Stimulated activated CD4-positive, alpha-beta T cell treated with anti-CD3 and anti-CD28 coated beads, Interleukin-4, amount 100 ng/mL, for 24 hours (primary cell): Measurements from ENCODE around the gene ELL2.
A peak's percentile ranks its signal among the peaks of the same experiment; 100 is the strongest.
"Not testable (repeated sequence)": the region's sequence is repeated elsewhere in the genome, so short reads cannot be mapped to it uniquely, and the experiment has no call there.

Source experiments
- DNase-seq: peaks from one replicate; pipeline ENCODE4 v3.0.0-alpha.2; 2020

The ELL2 gene

GRCh38 chr5:95856501-95856981 lies 105.1 kb downstream of the ELL2 start:
- DNase-seq: no peak

DNA sequence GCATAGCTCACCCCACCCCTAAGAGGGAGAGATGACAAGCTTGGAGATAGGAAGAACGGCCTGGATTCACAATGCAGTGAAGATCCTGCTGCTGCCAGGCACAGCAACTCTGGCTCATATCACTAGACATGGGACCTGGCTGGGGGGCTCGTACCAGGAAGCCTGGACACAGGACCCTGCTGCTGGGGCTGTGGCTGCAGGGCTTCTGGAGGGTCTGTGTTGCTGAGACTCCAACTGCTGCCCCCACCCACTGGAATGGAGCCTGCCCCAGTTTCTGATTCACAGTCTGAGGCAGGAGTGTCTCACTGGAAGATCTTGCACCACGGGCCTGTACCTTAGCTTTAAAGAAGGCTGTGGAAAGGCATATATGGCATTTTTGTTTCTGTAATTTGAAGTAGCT lies 108.2 kb downstream of the ELL2 start:
- DNase-seq: no peak

- no peak for DNase-seq
Measured at GRCh38 chr5:95852567-95852966, 109.1 kb downstream of the ELL2 start.

DNA sequence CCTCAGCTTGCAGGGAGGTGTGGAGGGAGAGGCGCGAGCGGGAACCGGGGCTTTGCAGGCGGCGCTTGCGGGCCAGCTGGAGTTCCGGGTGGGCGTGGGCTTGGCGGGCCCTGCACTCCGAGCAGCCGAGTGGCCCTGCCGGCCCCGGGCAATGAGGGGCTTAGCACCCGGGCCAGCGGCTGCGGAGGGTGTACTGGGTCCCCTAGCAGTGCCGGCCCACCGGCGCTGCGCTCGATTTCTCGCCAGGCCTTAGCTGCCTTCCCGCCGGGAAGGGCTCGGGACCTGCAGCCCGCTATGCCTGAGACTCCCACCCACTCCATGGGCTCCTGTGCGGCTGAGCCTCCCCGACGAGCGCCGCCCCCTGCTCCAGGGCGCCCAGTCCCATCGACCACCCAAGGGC lies 110.5 kb downstream of the ELL2 start:
- not testable (repeated sequence) for DNase-seq

- no peak for DNase-seq
Measured at GRCh38 chr5:95850391-95850894, 111.2 kb downstream of the ELL2 start.

- DNase-seq: no peak
Measured at GRCh38 chr5:95848701-95849100, 113.0 kb downstream of the ELL2 start.

DNA sequence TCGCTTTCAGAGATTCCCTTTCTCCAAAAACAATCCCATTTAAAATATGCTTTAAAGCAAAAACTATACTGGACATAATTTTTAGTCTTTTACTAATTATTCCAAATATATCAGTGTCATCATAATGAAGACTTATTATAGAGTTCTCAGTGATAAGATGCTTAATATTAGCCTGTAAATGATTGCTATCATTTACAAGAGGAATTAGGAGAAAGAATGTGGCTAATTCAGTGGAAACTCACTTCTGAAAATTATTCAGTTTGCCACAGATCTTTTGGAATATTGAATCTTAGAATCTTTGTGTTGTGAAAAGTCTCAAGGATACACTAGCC lies 114.4 kb downstream of the ELL2 start:
- DNase-seq: no peak

DNA sequence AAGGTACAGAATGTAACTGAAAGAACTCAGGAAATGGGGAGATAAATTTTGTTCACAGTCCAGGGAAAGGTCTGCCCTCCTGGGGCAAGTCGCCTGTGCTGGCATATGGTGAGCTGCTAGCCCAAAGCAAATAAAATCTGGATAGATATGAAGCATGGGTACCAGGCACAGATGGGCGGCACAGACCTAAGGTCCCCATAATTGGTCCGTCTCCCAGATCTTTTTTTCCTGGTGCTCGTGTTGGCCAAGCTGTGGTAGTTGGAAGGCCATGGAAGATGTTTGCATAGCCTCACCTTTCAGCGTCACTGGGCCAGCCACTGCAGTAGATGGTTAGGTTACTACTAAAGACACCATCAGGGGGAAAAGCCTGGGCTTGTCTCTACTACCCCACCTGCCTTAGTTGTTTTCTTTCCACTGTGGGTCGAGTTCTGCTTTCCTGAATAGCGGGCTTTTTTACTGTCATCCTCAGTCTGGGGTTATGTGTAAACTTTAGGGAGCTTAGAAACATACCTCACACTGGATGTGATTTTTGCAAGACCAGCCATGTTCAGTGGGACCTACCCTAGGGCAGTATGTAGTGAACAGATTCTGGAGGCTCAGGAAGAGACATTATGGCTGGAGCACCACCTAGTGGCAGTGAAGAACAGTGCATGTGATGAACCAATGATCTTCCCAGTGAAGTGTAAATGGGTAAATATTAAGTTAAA lies 114.9 kb downstream of the ELL2 start:
- DNase-seq: peak; percentile 75

GRCh38 chr5:95845391-95845790 lies 116.3 kb downstream of the ELL2 start:
- DNase-seq: no peak

- no peak for DNase-seq
Measured at GRCh38 chr5:95843733-95844223, 117.9 kb downstream of the ELL2 start.

- peak; percentile 68 for DNase-seq
Measured at GRCh38 chr5:95842854-95843544, 118.7 kb downstream of the ELL2 start.

DNA sequence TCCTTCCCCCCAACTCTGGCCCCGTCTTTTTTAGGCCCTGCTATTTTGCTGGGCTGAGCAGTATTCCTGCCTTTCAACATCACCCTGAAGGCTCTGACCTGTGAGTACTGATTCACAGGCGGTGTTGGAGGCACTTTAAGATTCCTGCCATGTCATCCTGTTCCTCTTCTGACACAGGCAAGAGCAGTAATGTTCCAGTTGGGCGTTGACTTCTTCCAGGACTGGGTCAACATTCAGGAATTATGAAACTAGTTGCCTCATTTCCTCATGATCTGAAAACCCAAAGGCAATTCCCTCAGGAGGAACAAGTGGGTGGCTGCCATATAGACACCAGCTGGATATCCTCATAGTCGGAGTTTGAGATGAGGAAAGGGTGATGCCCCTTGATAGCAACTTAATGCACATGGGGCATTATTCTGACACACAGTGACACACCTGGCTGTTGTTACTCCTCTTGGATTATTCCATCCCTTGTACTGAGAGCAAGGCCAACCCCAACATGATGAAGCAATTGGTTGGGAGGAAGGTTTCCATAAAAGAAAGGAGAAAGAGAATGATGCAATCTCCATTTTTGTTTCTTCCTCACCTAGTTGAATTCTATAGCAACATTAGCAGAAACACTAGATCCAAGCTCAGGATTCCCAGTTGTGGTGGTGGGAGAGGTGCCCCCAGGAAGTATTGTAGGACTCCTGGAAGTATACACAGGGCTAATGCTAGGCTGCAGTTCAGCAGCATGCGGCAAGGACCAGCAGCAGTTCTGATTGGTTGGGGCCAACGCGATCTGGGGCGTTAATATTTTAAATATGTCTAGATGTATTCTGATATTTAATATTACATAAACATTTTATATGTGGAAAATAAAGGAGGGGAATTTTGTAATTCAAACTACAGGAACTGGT lies 119.5 kb downstream of the ELL2 start:
- DNase-seq: no peak

DNA sequence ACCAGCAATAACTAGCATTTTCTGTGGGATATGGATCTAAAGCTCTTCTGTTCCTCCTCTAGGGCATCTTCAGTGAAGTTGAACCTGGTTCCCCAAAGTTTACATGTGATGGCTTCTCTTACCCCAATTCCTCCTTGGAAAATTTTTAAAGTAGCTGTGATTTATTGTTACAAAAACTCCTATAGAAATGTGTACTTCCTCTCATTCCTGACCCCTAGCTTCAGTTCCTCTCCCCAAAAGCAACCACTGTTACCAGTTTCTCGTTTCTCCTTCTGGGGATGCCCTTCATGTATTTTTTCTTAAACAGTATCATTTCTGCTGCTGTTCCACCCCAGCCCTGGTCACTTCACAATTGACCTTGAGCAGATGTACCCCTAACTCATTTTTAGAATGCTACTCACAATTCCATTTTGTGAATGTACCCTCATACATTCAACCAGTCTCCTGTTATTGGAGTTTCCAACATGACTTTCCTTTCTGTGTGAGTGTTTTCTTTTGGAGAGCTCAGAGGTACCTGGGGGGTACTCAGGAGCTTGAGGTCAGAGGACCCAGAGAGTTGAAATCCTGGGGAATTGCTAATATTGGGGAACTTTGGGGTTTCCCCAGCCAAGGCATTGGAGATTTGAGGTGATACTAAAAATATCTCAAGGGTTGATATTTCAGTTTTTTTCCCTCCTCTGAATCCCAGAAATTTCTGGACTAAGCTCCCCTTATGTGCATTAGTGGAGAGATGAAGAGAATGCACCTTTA lies 120.5 kb downstream of the ELL2 start:
- no peak for DNase-seq

GRCh38 chr5:95839658-95840057 lies 122.0 kb downstream of the ELL2 start:
- DNase-seq: no peak

DNA sequence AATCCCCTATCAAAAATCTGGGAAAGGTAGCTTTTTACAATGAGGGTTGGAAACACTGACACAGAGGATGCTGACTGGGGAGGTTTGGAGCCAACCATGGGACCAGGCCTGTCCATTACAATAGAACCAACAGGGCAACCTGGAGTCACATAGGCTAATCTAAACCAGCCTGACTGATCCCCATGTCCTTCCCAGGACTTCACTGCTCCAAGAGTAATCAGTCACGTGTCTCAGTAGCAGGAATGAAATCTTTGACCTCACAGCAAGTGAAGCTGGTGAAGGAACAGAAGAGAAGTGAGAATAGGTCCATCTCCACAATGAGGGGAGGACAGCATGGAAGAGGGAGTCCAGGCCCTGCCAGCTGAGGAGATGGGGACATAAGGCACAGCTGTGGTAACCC lies 123.1 kb downstream of the ELL2 start:
- no peak for DNase-seq

GRCh38 chr5:95838001-95838520 lies 123.6 kb downstream of the ELL2 start:
- no peak for DNase-seq

DNA sequence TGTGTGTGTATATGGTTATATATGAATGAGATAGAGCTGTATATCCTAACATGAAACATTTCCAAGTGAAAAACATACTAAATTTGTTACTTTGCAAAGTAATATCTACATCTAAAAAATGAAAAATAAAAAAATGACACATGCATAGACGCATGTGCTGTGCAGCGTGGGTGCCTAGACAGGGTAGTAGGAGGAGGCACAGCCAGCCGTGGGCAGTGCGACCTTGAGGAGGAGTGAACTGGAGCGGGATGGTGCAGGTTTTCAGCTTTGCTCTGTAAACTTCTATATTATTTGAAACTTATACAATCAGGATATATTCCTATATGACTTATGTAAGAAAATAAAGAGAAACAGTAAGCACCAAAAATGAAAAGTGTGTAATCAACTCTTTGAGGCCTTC lies 124.2 kb downstream of the ELL2 start:
- DNase-seq: no peak

DNA sequence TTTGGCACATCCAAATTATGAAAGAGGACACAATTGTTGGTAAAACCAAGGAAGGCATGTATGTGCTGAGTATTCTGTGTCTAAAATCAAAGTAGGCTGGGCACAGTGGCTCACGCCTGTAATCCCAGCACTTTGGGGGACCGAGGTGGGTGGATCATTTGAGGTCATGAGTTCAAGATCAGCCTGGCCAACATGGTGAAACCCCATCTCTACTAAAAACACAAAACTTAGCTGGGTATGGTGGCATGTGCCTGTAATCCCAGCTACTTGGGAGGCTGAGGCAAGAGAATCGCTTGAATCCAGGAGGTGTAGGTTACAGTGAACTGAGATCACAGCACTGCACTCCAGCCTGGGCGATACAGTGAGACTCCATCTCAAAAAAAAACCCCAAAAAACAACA lies 124.7 kb downstream of the ELL2 start:
- DNase-seq: not testable (repeated sequence)

DNA sequence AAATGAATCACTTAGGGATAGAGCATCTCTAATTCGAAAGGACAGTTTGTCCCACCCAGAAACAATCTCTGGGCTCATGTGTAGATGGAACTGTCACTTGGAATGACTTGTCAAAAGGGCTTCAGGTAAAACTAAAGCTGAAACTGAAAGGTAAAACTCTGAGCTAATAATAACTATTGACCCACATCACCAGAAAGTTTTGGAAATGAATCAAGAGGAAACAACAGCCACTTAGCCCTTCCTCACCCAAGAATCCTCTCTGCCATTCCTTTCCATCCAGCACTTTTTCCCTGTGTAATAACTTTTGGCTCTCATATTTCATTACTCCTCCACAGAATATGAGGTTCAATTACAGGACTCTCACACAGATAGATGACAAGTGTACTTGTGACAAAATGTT lies 125.1 kb downstream of the ELL2 start:
- DNase-seq: no peak

DNA sequence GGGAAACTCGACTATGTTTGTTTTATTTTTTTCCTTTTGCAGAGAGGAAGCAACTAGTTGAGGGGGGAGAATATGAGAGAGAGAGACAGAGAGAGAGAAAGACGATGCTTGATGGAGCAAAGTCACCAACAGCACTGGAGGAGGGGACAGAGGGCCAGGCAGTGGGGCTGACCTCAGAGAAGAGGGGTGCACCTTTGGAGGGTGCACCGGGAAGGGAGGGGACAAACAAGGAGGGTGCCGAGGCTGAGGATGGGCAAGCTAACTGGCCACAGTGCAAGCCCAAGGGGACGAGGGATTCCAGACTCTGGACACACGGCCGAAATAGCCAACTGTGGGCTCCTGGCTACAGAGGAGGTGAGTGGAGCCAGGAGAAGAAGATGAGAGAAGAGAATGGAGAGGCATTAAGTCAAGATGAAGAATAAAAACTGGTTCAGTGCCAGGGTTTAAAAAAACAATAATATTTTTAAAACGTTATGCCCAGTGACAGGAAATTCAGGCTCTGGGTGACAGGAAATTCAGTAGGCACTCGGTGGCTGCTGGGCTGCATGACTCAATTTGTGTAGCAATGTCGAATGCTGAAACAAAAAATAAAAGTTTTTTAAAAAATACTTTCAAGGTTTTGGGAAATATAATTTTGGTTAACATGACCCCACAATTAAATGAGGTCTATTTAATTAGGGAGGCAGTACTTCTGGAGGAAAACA lies 125.8 kb downstream of the ELL2 start:
- DNase-seq: peak; percentile 31
